Measurements from ENCODE around the gene MATN4. TPM values are rescaled to one million over a fixed set of nuclear protein-coding genes. Genes with fewer than 3 reads are reported as not detected.

MATN4 gene
- total RNA-seq, 1 donor from 2014 or later = 0.26 TPM

- Histone ChIP-seq H3K36me3 (ENCODE audit: control insufficient read depth, insufficient read depth, low read length) (peaks cover 5% of the 10 kb centered on the region), H3K27me3 (ENCODE audit: control insufficient read depth, insufficient read depth, low read length) (peaks cover 4% of the 10 kb centered on the region), H3K4me3 (ENCODE audit: low read depth, low read length) (peak within 1 kb of the TSS; percentile 42)
- DNase-seq (ENCODE audit: low read depth) (peak; percentile 93), FAIRE-seq (peak; percentile 90)
- no peak for TF ChIP-seq CTCF (IDR thresholded peaks at IDR 0.05; ENCODE audit: insufficient read depth, low read length, severe bottlenecking)
Observed at GRCh38 chr20:45254383-45255262, 53.5 kb downstream of the MATN4 start, which contains the start of gene SLPI. Gene SLPI, minus strand, starts transcription at chr20:45254564. Its CDS starts 21 bp downstream, at chr20:45254543.

GRCh38 chr20:45253261-45253660 lies 54.8 kb downstream of the MATN4 start:
- peaks cover 2% of the 10 kb centered on the region for H3K27me3 ChIP-seq (ENCODE audit: control insufficient read depth, insufficient read depth, low read length)
- FAIRE-seq (peak; percentile 81), DNase-seq (ENCODE audit: low read depth) (peak; percentile 57)
- peaks cover 5% of the 10 kb centered on the region for H3K36me3 ChIP-seq (ENCODE audit: control insufficient read depth, insufficient read depth, low read length)
- no peak for TF ChIP-seq CTCF (IDR thresholded peaks at IDR 0.05; ENCODE audit: insufficient read depth, low read length, severe bottlenecking)
- peak overlapping the region; percentile 42 for H3K4me3 ChIP-seq (ENCODE audit: low read depth, low read length)

- Histone ChIP-seq H3K4me3 (ENCODE audit: low read depth, low read length) (no peak overlapping the region), H3K27me3 (ENCODE audit: control insufficient read depth, insufficient read depth, low read length) (peaks cover 2% of the 10 kb centered on the region), H3K36me3 (ENCODE audit: control insufficient read depth, insufficient read depth, low read length) (peaks cover 5% of the 10 kb centered on the region)
- DNase-seq (ENCODE audit: low read depth) (no peak), FAIRE-seq (peak; percentile 13)
- TF ChIP-seq CTCF (IDR thresholded peaks at IDR 0.05; ENCODE audit: insufficient read depth, low read length, severe bottlenecking) = no peak
Observed at GRCh38 chr20:45251884-45252560, 56.1 kb downstream of the MATN4 start.

- TF ChIP-seq CTCF (IDR thresholded peaks at IDR 0.05; ENCODE audit: insufficient read depth, low read length, severe bottlenecking) = no peak
- Histone ChIP-seq H3K27me3 (ENCODE audit: control insufficient read depth, insufficient read depth, low read length) (peaks cover 2% of the 10 kb centered on the region), H3K4me3 (ENCODE audit: low read depth, low read length) (no peak overlapping the region), H3K36me3 (ENCODE audit: control insufficient read depth, insufficient read depth, low read length) (peaks cover 5% of the 10 kb centered on the region)
- DNase-seq (ENCODE audit: low read depth) (no peak), FAIRE-seq (no peak)
Observed at GRCh38 chr20:45248609-45249008, 59.5 kb downstream of the MATN4 start.

GRCh38 chr20:45247865-45248264 lies 60.2 kb downstream of the MATN4 start:
- H3K36me3 ChIP-seq (ENCODE audit: control insufficient read depth, insufficient read depth, low read length) = peaks cover 3% of the 10 kb centered on the region
- no peak for DNase-seq (ENCODE audit: low read depth)
- H3K4me3 ChIP-seq (ENCODE audit: low read depth, low read length) = no peak overlapping the region
- no peak for TF ChIP-seq CTCF (IDR thresholded peaks at IDR 0.05; ENCODE audit: insufficient read depth, low read length, severe bottlenecking)
- FAIRE-seq = no peak
- no peaks in the 10 kb centered on the region for H3K27me3 ChIP-seq (ENCODE audit: control insufficient read depth, insufficient read depth, low read length)

Data from bronchial epithelial cell (primary cell).